GM19324 (cell line): ENCODE measurements around the gene TLCD4.

Source experiments
- ATAC-seq: cut with Tn5 transposase; IDR thresholded peaks from one replicate; pipeline ENCODE4 v1.9.1; 2021; ENCODE audit warnings: mild to moderate bottlenecking, moderate library complexity; ENCODE audit not compliant: unreplicated experiment, low FRiP score

The TLCD4 gene

DNA sequence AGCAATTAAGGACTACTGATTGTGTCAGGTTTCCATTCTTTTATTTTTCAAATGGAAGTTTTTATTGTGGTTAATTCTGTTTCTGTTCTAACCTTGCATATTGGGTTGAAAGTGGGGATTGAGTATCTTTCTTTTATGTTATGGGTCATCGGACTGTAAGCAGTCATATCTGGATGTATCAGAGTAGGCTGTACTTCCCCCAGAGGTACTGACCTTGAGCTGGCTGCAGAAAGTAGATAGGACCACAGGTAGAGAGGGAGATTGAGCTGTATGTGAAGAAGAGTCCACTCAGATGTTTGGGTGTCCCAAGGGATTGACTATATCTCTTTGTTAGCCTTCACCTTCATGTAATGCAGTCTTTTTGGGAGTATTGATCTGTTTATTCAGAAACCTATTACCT lies 23.9 kb upstream of the TLCD4 start:
- no peak for ATAC-seq

- ATAC-seq, result no peak
Measured at GRCh38 chr1:95094923-95095322, 22.2 kb upstream of the TLCD4 start.

GRCh38 chr1:95095833-95096217 lies 21.3 kb upstream of the TLCD4 start:
- ATAC-seq, result peak; percentile 98

DNA sequence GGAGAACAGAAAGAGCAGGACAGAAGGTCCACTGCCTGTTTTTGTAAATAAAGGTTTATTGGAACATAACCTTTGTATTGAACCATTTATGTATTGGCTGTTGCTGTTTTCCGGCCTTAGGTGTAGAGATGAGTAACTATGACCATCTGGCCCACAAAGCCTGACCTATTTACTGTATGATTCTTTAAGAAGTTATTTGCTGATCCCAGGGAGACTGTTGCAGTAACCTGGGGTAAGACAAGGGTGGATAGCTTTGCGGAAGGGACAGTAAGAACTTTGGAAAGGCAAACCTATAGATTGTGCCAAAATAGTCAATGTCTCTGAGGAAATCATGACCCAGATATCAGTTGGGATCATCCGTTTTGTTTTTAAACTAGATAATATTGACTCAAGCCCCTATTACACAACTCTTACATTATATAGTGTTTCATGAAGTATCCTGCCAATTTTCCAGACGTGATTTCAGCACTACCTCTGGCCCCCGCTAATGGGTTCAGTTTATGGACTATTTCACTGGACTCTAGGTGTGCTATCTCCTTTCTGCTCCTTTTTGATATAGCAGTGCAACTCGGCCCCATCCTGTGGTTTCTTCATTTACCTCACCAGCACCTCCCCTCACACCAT lies 20.8 kb upstream of the TLCD4 start:
- ATAC-seq, result peak; percentile 40

GRCh38 chr1:95097426-95097825 lies 19.7 kb upstream of the TLCD4 start:
- ATAC-seq, result no peak

- ATAC-seq, result no peak
Measured at GRCh38 chr1:95098196-95098595, 19.0 kb upstream of the TLCD4 start.

- no peak for ATAC-seq
Measured at GRCh38 chr1:95108792-95109191, 8.4 kb upstream of the TLCD4 start.

- no peak for ATAC-seq
Measured at GRCh38 chr1:95111014-95111413, 6.1 kb upstream of the TLCD4 start.

DNA sequence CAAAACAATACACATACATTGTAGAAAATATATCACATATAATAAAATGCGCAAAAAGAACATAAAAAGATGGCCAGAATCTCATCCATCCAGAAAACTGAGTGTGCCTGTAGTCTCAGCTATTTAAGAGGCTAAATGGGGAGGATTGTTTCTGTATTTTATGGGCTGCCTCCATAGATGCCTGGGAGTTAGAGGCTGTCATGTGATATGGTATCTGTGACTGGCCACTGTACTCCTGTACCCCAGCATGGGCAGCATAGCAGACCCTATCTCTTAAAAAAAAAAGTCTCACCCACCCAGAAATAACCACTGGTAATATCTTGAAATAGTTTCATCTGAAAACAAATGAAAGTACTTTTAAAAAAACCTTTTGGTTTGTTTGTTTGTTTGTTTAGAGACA lies 3.5 kb upstream of the TLCD4 start:
- ATAC-seq, result no peak

GRCh38 chr1:95115708-95116137 lies 1.4 kb upstream of the TLCD4 start:
- no peak for ATAC-seq

GRCh38 chr1:95116580-95117206 lies 462 bp upstream of the TLCD4 start:
- peak; percentile 57 for ATAC-seq

GRCh38 chr1:95118067-95118499 lies 928 bp downstream of the TLCD4 start:
- no peak for ATAC-seq

- no peak for ATAC-seq
Measured at GRCh38 chr1:95118710-95119109, 1.6 kb downstream of the TLCD4 start.

DNA sequence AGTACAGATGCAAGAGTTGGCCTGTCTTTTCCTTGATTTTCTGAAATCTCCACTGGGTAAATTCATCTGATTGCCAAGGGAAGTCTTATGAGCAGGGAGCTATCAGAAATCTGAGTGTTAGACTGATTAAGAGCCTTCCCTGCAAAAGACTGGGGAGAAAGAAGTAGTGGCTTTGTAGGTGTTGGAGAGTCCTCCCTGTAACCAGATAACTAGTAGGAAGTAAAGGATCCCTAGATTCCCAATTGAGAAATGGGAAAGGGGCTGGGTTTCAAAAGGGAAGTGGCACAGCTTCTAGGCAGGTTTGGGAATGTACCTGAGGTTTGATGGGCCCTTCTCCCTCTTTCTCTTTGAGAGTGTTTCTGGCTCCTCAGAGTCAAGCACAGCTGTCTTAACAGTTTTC lies 2.1 kb downstream of the TLCD4 start:
- no peak for ATAC-seq

GRCh38 chr1:95122151-95122697 lies 5.1 kb downstream of the TLCD4 start:
- ATAC-seq, result no peak

DNA sequence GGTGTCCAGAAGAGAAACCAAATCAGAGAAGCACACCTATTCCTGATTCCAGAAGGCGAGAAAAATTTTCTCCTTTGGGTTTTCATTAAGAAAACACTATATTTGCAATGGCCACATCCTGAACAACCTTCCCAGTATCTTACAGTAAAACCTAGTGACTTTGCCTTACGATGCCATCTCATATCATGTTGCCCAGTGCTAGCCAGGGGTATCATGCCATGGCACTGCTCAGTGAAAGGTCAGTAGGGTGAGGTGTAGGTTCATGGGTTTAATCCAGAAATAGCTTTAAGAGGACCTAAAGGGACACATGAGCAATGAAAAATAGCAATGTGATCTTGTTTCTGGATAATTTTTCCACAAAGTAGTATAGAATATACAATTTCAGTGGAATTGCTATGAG lies 7.2 kb downstream of the TLCD4 start:
- no peak for ATAC-seq

GRCh38 chr1:95126366-95126765 lies 9.2 kb downstream of the TLCD4 start:
- ATAC-seq, result no peak

- no peak for ATAC-seq
Measured at GRCh38 chr1:95126846-95127245, 9.7 kb downstream of the TLCD4 start.

- ATAC-seq, result no peak
Measured at GRCh38 chr1:95127380-95127779, 10.2 kb downstream of the TLCD4 start.

GRCh38 chr1:95132762-95133161 lies 15.6 kb downstream of the TLCD4 start:
- no peak for ATAC-seq

DNA sequence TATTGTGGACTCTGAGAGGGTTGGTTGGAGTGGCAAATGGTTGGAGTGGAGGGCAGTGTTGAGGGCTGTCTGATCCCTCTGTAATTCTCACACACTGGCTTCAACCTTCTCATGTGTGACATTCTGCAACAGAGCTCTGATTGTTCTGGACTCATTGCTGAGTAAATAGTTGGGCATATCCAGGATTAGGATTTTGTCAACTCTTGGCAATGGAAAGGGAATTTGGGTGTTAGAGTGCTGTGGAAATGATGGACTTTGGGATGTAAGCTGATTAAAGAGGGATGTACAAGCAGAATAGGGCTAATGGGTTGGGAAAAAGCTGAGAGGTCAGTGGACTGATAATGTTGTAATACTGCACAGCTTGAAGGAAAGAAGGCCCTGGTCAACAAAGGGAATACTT lies 16.5 kb downstream of the TLCD4 start:
- no peak for ATAC-seq

- no peak for ATAC-seq
Measured at GRCh38 chr1:95138223-95138622, 21.1 kb downstream of the TLCD4 start.
